Measurements from ENCODE around the gene SERINC3. TPM values are rescaled to one million over a fixed set of nuclear protein-coding genes. Genes with fewer than 3 reads are reported as not detected.
"Not testable (repeated sequence)": the region's sequence is repeated elsewhere in the genome, so short reads cannot be mapped to it uniquely, and the experiment has no call there.

SERINC3 gene
- total and polyA plus RNA-seq, 8 donors = 14.5 to 52.1 (median 31.3) TPM

DNA sequence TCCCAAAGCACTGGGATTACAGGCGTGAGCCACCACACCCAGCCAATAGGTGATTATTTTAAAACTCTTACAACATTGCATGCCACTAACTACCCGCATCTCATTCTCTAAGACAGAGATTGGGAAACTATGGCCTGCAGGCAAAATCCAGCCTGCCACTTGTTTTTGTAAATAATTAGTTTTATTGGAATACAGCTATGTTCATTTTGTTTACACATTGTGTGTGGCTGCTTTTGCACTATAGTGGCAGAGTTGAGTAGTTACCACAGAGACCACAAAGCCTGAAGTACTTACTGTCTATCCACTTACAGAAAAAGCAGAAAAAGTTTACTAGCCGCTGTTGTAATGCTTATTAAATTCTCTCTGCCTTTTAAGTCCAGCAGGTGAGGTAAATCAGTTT is 44.1 kb upstream of the SERINC3 start:
- FAIRE-seq = no peak
- ATAC-seq = no peak
- WGBS, 2 donors = 95 to 98% methylated on average over 3 of the region's 3 CpGs
- no peak overlapping the region for H3K4me3 ChIP-seq
- H3K4me1 ChIP-seq = no peaks in the 10 kb centered on the region
- intact Hi-C loops (cut with DNase I) = no loop called here
- no peaks in the 10 kb centered on the region for H3K27me3 ChIP-seq
- no peak for DNase-seq
- TF ChIP-seq, protein P1, sequence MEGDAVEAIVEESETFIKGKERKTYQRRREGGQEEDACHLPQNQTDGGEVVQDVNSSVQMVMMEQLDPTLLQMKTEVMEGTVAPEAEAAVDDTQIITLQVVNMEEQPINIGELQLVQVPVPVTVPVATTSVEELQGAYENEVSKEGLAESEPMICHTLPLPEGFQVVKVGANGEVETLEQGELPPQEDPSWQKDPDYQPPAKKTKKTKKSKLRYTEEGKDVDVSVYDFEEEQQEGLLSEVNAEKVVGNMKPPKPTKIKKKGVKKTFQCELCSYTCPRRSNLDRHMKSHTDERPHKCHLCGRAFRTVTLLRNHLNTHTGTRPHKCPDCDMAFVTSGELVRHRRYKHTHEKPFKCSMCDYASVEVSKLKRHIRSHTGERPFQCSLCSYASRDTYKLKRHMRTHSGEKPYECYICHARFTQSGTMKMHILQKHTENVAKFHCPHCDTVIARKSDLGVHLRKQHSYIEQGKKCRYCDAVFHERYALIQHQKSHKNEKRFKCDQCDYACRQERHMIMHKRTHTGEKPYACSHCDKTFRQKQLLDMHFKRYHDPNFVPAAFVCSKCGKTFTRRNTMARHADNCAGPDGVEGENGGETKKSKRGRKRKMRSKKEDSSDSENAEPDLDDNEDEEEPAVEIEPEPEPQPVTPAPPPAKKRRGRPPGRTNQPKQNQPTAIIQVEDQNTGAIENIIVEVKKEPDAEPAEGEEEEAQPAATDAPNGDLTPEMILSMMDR (IDR thresholded peaks at IDR 0.05) = no peak
- H3K9me3 ChIP-seq = no peaks in the 10 kb centered on the region
- H3K36me3 ChIP-seq = no peaks in the 10 kb centered on the region
- H3K27ac ChIP-seq = no peak overlapping the region

- DNase-seq = no peak
- no peaks in the 10 kb centered on the region for H3K4me1 ChIP-seq
- no peak overlapping the region for H3K4me3 ChIP-seq
- FAIRE-seq = no peak
- no peaks in the 10 kb centered on the region for H3K9me3 ChIP-seq
- no peak for ATAC-seq
- H3K27me3 ChIP-seq = no peaks in the 10 kb centered on the region
- TF ChIP-seq, protein P1 (IDR thresholded peaks at IDR 0.05) = no peak
- intact Hi-C loops (cut with DNase I) = no loop called here
- no peaks in the 10 kb centered on the region for H3K36me3 ChIP-seq
- no peak overlapping the region for H3K27ac ChIP-seq
Measured at GRCh38 chr20:44561876-44562275, 40.0 kb upstream of the SERINC3 start.

DNA sequence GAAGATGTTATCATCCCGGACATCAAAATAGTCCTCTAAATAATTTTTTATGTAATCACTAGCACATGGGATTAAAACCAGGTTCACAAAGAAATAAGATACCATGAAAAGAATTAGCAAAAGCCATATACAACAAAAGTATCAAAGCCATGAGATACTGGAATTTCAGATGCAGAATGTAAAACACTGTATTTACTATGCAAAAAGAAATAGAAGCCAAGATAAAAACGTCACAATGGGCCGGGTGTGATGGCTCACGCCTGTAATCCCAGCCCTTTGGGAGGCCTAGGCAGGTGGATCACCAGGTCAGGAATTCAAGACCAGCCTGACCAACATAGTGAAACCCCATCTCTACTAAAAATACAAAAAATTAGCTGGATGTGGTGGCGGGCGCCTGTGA is 38.9 kb upstream of the SERINC3 start:
- not testable (repeated sequence) for FAIRE-seq
- 80 to 90% methylated on average over 6 of the region's 6 CpGs for WGBS, 2 donors

GRCh38 chr20:44560229-44560628 is 38.4 kb upstream of the SERINC3 start:
- no peak overlapping the region for H3K27ac ChIP-seq
- no peak for ATAC-seq
- intact Hi-C loops (cut with DNase I) = no loop called here
- 90 to 93% methylated on average over 2 of the region's 2 CpGs for WGBS, 2 donors
- H3K9me3 ChIP-seq = no peaks in the 10 kb centered on the region
- no peaks in the 10 kb centered on the region for H3K36me3 ChIP-seq
- no peak for DNase-seq
- TF ChIP-seq, protein P1 (IDR thresholded peaks at IDR 0.05) = no peak
- H3K27me3 ChIP-seq = no peaks in the 10 kb centered on the region
- no peaks in the 10 kb centered on the region for H3K4me1 ChIP-seq
- H3K4me3 ChIP-seq = no peak overlapping the region
- no peak for FAIRE-seq

More for the DNA sequence above, 38.9 kb upstream of the SERINC3 start:
- H3K36me3 ChIP-seq; H3K4me3 ChIP-seq; H3K27ac ChIP-seq; ATAC-seq; intact Hi-C loops (cut with DNase I); DNase-seq; H3K9me3 ChIP-seq; H3K4me1 ChIP-seq; H3K27me3 ChIP-seq: not testable (repeated sequence)

DNA sequence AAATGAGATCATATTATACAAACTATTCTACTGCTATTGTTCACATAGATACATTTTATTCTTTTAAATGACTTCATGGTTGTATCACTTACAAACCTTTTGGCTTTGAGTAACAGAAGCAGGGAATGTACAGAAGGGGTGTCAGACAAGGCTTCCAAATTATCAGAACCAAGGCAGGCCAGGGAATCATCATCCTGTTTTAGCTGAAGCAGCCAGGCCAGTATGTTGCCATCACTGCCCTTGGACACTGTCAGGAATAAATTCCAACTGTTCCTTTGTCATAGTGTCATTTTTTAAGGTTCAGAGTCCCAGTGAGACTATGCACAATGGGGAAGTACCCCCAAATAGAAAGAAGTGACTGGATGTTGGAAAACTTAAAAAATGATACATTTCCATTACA is 37.4 kb upstream of the SERINC3 start:
- Histone ChIP-seq H3K27me3 (no peaks in the 10 kb centered on the region), H3K36me3 (no peaks in the 10 kb centered on the region), H3K4me3 (no peak overlapping the region), H3K9me3 (no peaks in the 10 kb centered on the region), H3K4me1 (no peaks in the 10 kb centered on the region), H3K27ac (no peak overlapping the region)
- DNase-seq = no peak
- TF ChIP-seq, protein P1 (IDR thresholded peaks at IDR 0.05) = no peak
- no peak for FAIRE-seq
- intact Hi-C loops (cut with DNase I) = no loop called here
- ATAC-seq = no peak
